HG02759 (cell line): Measurements from ENCODE around the gene PFKP.

Experiments used
- ATAC-seq: cut with Tn5 transposase; IDR thresholded peaks from one replicate; pipeline ENCODE4 v1.9.1; 2021; ENCODE audit warnings: mild to moderate bottlenecking, moderate library complexity; ENCODE audit not compliant: unreplicated experiment

PFKP gene

GRCh38 chr10:3110782-3111620, 43.7 kb downstream of the PFKP start:
- ATAC-seq: no peak

DNA sequence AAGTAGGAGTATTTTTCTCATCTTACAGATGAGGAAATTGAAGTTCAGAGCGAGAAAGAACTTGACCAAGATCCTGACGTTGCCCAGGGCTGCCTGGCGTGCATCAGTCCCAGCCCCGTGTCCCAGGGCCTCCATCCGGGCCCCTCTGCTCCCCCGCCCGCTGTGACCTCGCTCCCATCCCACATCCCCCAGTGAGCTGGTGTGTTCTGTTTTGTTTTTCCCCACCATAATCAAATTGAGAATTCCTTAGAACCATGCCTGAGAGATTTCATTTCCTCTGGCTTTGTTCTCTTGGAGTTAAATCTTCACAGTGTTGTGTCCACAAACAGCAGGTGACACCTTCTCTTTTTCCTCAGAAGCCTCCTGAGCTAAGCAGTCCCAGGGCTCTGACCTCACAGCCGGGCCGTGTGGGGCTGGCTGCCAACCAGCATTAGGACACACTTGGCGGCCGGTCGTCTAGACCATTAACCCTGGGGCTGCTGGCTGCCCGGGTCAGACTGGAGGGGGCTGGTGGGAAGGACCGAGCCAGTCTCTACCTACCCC, 44.3 kb downstream of the PFKP start:
- ATAC-seq: no peak

DNA sequence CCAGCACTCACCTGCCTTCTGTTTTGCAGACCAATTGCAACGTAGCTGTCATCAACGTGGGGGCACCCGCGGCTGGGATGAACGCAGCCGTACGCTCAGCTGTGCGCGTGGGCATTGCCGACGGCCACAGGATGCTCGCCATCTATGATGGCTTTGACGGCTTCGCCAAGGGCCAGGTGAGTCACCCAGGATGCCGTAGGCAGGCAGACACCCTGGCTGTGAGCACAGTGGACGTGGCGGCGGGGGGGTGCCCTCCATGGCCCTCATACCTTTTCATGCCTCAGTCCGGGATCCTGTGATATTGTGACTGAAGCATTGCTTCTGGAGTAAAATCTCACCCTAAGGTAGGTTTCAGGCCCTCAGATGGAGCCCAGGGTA, 46.0 kb downstream of the PFKP start:
- no peak for ATAC-seq

DNA sequence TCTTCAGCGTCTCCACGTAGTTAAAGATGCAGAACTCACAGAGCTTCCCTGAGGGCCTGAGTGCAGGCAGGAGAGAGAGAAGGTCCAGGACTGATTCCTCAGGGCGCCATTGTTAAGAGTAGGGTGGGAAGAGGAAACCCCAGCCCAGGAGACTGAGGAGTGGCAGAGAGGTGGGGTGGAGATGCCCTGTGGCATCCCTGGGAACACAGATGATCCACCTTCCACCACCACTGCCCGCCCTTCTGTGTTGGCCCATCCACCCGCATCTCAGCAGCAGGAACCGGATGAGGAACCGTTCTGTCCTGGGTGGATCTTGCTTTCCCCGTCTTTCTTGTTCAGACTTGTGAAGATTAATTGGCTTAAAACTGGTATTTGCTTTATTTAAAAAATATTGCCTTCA, 48.3 kb downstream of the PFKP start:
- no peak for ATAC-seq

- no peak for ATAC-seq
Observed at GRCh38 chr10:3116508-3117100, 49.3 kb downstream of the PFKP start.

- ATAC-seq: no peak
Observed at GRCh38 chr10:3117486-3117885, 50.1 kb downstream of the PFKP start.

GRCh38 chr10:3118641-3119091, 51.3 kb downstream of the PFKP start:
- ATAC-seq: no peak

DNA sequence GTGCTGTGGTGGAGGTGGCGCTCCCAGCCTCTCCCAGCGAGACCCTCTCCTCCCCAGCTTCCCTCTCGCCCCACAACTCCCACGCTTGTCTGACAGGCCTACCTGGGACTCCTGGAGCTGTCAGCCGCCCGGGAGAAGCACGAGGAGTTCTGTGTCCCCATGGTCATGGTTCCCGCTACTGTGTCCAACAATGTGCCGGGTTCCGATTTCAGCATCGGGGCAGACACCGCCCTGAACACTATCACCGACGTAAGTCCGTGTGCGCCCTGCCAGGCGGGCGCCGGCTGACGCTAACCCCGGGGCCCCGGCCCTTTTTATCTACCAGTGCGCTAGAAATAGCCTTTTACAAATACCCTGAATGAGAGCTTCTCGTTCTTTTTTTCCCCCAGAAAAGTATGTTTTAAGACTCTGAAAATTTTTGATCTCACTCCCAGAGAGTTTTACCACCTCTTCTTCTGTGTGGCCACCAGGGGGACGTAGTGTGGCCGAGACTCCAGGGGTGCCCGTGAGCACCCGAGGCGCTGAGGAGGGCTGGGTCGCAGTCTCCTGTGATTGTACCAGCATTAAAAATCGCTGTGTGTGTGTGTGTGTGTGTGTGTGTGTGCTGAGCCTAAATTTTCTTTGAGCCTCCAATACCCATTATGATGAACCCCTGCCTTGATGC, 52.6 kb downstream of the PFKP start:
- no peak for ATAC-seq

DNA sequence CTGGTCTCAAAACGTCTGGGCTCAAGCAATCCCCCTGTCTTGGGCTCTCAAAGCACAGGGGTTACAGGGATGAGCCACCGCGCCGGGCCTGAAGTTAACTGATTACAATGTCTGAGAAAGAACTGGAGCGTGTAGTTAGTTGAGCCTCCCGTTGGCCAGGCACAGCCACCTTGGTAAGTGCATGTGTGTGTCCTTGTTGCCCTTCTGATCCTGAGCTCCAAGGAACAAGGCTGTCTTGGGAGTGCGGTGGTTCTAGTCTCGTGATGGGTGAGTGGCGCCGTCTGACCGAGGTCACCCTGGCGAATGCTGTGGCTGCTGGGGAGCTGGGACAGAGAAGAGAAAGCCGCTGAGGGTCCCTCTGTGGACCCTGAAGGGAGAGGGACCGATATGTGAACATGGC, 54.7 kb downstream of the PFKP start:
- ATAC-seq: no peak

GRCh38 chr10:3122486-3123205, 55.3 kb downstream of the PFKP start:
- no peak for ATAC-seq

- ATAC-seq: no peak
Observed at GRCh38 chr10:3123571-3124411, 56.4 kb downstream of the PFKP start.

- ATAC-seq: no peak
Observed at GRCh38 chr10:3124412-3125175, 57.2 kb downstream of the PFKP start.

DNA sequence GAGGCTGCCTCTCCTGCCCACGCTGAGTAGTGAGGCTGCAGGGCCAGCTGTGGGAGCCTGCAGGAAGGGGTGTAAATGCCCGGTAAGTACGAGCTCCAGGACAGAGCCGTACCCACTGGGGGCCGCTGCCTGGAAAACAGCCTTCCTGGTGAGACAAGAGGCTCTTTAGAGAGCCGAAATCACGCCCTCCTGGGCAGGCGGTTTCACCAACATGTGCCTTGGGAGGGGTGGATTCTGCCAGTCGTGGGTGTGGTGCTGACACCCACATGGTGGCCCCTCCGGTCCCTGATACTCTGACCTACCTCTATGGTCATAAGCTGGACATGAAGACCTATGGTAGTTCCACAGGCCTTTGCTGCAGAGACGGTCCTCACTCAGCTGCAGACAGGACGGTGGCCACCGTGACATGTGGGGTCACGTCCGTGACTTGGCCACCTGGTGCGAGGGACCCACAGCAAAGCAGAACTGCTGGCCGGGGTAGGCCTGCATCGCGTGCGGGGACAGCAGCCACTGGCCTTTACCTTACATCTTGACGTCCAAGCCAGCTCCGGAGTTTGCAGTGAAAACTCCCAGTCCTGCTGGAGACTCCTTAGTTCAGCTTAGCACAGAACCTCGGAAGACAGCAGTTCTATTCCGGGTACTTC, 58.3 kb downstream of the PFKP start:
- ATAC-seq: no peak

GRCh38 chr10:3126249-3126648, 58.9 kb downstream of the PFKP start:
- no peak for ATAC-seq

DNA sequence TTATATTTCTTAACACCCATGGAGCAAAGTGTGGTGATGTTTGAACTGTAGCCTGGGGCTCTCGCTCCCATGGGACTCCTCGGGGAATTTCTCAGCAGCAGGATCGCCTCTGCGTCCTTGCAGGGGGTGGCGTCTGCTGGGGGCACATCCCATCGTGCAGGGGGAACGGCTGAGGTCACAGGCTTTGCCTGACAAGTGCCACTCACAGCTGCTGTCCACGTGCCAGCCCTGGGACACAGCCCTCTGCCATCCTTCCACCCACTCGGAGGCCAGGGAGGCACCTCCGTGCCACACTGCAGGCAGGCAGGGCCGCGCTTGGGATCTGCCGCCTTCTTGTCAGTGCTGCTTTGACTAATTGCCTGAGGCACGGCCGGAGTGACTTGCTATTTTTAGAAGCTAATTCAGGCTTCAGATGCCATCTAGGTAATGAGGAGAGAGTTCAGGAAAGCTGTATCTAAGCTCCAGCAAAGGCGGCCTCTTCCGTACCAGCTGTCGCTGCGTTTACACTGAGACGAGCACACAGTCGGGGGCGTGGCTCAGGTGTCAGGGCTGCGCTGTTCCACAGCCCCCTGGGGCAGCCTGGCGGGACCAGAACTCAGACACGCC, 59.5 kb downstream of the PFKP start:
- ATAC-seq: no peak

GRCh38 chr10:3127921-3128320, 60.6 kb downstream of the PFKP start:
- no peak for ATAC-seq

DNA sequence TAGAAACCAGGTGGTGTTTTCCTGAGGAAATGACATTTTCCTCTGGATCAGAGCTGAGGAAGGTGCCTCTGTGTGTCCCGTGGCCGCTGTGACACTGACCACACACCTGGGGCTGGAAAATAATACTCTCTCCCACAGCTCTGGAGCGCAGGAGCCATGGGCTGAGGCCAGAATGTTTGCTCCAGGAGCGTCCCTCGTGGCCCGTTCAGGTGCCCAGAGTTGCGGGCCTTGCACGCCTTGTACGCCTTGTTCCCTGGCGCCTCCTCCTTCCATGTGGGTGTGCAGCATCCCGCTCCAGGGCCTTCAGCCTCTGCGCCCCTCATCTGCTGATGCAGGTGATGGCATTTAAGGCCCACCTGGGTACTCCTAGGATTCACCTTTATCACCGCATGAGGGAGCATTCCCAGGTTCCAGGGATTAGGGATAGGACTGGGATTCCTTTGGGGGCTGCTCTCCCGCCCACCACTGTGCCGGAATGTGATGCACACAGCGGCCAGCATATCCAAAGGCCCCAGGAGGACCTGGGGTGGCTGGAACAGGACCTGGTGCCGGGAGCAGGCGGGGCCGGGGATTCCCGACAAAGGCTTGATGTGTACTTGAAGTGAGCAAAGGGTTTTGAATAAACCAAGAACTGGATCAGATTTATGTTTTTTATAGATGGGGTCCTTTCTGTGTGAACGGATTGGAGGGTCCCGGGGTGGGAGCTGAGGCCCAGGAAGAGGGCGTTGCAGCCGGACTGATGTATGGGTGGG, 61.2 kb downstream of the PFKP start:
- no peak for ATAC-seq
